ENCODE results near the gene SERAC1.

DNA sequence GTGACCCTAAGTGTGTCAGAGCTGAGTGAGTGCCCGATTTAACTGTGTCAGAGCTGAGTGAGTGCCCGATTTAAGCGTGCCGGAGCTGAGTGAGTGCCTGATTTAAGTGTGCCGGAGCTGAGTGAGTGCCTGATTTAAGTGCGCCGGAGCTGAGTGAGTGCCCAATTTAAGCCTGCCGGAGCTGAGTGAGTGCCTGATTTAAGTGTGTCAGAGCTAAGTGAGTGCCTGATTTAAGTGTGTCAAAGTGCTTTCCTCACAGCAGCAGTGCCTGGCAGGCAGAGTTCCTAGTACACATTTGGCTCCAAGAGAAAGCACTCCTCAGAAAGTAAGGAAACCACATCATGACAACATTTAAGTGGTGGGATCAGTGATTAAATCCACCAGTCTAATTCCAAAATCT is 13.2 kb downstream of the SERAC1 start:
- TF ChIP-seq SMARCA5 (IDR thresholded peaks at IDR 0.05) (no peak), SREBF2 (IDR thresholded peaks at IDR 0.05; ENCODE audit: low read length) (no peak), POLR2AphosphoS5 (IDR thresholded peaks at IDR 0.05; ENCODE audit: low read length) (no peak), CTCF (IDR thresholded peaks at IDR 0.05 in 2 of 3, conservative IDR thresholded peaks at IDR 0.05 in 1 of 3; ENCODE audit: control insufficient read depth in 2 of 3, extremely low read depth in 1 of 3, insufficient read depth in 1 of 3, low read depth in 3 of 3, low read length in 3 of 3) (no peak), SUZ12 (IDR thresholded peaks at IDR 0.05; ENCODE audit: unreplicated experiment) (no peak), BCL11A (IDR thresholded peaks at IDR 0.05; ENCODE audit: low read depth, low read length) (no peak), ETV6 (conservative IDR thresholded peaks at IDR 0.05 in 1 of 2, IDR thresholded peaks at IDR 0.05 in 1 of 2; ENCODE audit: borderline replicate concordance in 1 of 2, low read depth in 1 of 2) (no peak)
- TF ChIP-seq, protein P1, sequence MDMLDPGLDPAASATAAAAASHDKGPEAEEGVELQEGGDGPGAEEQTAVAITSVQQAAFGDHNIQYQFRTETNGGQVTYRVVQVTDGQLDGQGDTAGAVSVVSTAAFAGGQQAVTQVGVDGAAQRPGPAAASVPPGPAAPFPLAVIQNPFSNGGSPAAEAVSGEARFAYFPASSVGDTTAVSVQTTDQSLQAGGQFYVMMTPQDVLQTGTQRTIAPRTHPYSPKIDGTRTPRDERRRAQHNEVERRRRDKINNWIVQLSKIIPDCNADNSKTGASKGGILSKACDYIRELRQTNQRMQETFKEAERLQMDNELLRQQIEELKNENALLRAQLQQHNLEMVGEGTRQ (IDR thresholded peaks at IDR 0.05; ENCODE audit: borderline replicate concordance, low read depth, low read length) = no peak
- TF ChIP-seq, protein P2, sequence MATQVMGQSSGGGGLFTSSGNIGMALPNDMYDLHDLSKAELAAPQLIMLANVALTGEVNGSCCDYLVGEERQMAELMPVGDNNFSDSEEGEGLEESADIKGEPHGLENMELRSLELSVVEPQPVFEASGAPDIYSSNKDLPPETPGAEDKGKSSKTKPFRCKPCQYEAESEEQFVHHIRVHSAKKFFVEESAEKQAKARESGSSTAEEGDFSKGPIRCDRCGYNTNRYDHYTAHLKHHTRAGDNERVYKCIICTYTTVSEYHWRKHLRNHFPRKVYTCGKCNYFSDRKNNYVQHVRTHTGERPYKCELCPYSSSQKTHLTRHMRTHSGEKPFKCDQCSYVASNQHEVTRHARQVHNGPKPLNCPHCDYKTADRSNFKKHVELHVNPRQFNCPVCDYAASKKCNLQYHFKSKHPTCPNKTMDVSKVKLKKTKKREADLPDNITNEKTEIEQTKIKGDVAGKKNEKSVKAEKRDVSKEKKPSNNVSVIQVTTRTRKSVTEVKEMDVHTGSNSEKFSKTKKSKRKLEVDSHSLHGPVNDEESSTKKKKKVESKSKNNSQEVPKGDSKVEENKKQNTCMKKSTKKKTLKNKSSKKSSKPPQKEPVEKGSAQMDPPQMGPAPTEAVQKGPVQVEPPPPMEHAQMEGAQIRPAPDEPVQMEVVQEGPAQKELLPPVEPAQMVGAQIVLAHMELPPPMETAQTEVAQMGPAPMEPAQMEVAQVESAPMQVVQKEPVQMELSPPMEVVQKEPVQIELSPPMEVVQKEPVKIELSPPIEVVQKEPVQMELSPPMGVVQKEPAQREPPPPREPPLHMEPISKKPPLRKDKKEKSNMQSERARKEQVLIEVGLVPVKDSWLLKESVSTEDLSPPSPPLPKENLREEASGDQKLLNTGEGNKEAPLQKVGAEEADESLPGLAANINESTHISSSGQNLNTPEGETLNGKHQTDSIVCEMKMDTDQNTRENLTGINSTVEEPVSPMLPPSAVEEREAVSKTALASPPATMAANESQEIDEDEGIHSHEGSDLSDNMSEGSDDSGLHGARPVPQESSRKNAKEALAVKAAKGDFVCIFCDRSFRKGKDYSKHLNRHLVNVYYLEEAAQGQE (IDR thresholded peaks at IDR 0.05; ENCODE audit: low read depth, low read length) = no peak

Measured in GM12878 (cell line).